ES-I3 (cell line): ENCODE results near the gene UIMC1.
A peak's percentile ranks its signal among the peaks of the same experiment; 100 is the strongest.
"Not testable (repeated sequence)": the region's sequence is repeated elsewhere in the genome, so short reads cannot be mapped to it uniquely, and the experiment has no call there.

Experiments used
- H3K36me3 ChIP-seq: 2 replicates; pipeline ENCODE4 v1.6.1; 2013; ENCODE audit warnings: mild to moderate bottlenecking, low read length, control low read depth, moderate library complexity; ENCODE audit not compliant: insufficient read depth
- H3K4me1 ChIP-seq: 2 replicates; pipeline ENCODE4 v1.6.1; 2013; ENCODE audit warnings: mild to moderate bottlenecking, control low read depth, low read length; ENCODE audit not compliant: insufficient read depth
- H3K9ac ChIP-seq: 2 replicates; pipeline ENCODE4 v1.6.1; 2013; ENCODE audit warnings: low read depth, mild to moderate bottlenecking, low read length, moderate library complexity
- H3K9me3 ChIP-seq: 2 replicates; pipeline ENCODE4 v1.6.1; 2013; ENCODE audit warnings: mild to moderate bottlenecking, low read length, moderate library complexity; ENCODE audit not compliant: control insufficient read depth, insufficient read depth

Gene UIMC1

DNA sequence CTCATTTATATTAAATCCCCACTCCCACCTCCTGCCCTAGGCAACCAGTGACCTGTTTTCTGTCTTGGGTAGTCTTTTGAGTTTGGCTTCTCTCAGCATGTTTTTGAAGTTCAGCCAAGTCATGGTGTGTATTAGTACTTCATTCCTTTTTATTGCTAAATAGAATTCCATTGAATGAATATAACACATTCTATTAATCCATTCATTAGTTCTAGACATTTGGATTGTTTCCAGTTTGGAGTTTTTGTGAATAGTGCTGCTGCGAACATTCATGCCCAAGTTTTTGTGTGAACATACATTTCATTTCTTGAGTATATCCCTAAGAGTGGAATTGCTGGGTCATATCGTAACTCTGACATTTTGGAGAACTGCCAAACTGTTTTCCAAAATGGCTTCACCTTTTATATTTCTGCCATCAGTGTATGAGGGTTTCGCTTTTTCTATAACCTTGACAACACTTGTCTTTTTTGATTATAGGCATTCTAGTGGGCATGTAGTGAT lies 18.6 kb upstream of the UIMC1 start:
- H3K9me3 ChIP-seq = no peaks in the 10 kb centered on the region
- no peak overlapping the region for H3K9ac ChIP-seq
- peaks cover 3% of the 10 kb centered on the region; the same call in 1 of the 2 replicates for H3K4me1 ChIP-seq
- peaks cover 3% of the 10 kb centered on the region; the same call in 1 of the 2 replicates for H3K36me3 ChIP-seq

DNA sequence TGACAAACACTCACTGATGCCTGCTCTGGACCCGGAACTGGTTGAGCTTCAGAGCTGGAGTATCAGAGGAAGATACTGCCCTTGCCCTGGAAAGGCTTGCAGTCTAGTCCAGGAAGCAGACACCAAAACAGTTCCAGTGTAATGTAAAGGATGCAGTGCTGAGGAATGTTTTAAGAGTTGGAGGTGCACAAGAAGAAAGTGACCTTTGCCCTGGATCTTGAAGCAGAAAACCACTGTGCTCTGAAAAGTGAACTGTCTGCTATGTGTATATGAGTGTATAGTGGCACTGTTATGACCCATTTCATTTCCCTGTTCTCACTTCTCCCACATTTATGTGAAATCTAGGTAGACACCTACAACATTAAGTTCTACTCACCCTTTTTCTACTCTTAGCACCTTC lies 18.0 kb upstream of the UIMC1 start:
- Histone ChIP-seq H3K9ac (no peak overlapping the region), H3K9me3 (no peaks in the 10 kb centered on the region), H3K36me3 (peaks cover under 1% of the 10 kb centered on the region; the same call in 1 of the 2 replicates), H3K4me1 (peaks cover 3% of the 10 kb centered on the region; the same call in 1 of the 2 replicates)

GRCh38 chr5:177023303-177023664 lies 16.7 kb upstream of the UIMC1 start:
- Histone ChIP-seq H3K9ac (peak overlapping the region; percentile 85), H3K36me3 (no peaks in the 10 kb centered on the region), H3K9me3 (no peaks in the 10 kb centered on the region), H3K4me1 (peaks cover 3% of the 10 kb centered on the region; the same call in 1 of the 2 replicates)

GRCh38 chr5:177022386-177023302 lies 16.1 kb upstream of the UIMC1 start, which contains the start of gene ZNF346:
Gene ZNF346, plus strand, starts transcription at chr5:177022696. Its CDS starts 43 bp downstream, at chr5:177022739.
- H3K9me3 ChIP-seq = no peaks in the 10 kb centered on the region
- H3K36me3 ChIP-seq = no peaks in the 10 kb centered on the region
- peak within 1 kb of the TSS; percentile 85 for H3K9ac ChIP-seq
- H3K4me1 ChIP-seq = peaks cover 3% of the 10 kb centered on the region; the same call in 1 of the 2 replicates

- peaks cover 3% of the 10 kb centered on the region; the same call in 1 of the 2 replicates for H3K4me1 ChIP-seq
Observed at GRCh38 chr5:177020033-177020432, 13.5 kb upstream of the UIMC1 start.

GRCh38 chr5:177018341-177018740 lies 11.8 kb upstream of the UIMC1 start:
- H3K9ac ChIP-seq = no peak overlapping the region
- no peaks in the 10 kb centered on the region for H3K36me3 ChIP-seq
- peaks cover under 1% of the 10 kb centered on the region; the same call in 1 of the 2 replicates for H3K4me1 ChIP-seq
- no peaks in the 10 kb centered on the region for H3K9me3 ChIP-seq

More at GRCh38 chr5:177020033-177020432, 13.5 kb upstream of the UIMC1 start:
- no peaks in the 10 kb centered on the region for H3K9me3 ChIP-seq
- H3K9ac ChIP-seq = no peak overlapping the region
- H3K36me3 ChIP-seq = no peaks in the 10 kb centered on the region

- Histone ChIP-seq H3K36me3 (no peaks in the 10 kb centered on the region), H3K9me3 (no peaks in the 10 kb centered on the region), H3K9ac (no peak overlapping the region), H3K4me1 (no peaks in the 10 kb centered on the region)
Observed at GRCh38 chr5:177015156-177015555, 8.6 kb upstream of the UIMC1 start.

GRCh38 chr5:177010153-177010552 lies 3.6 kb upstream of the UIMC1 start:
- no peaks in the 10 kb centered on the region for H3K4me1 ChIP-seq
- no peak overlapping the region for H3K9ac ChIP-seq
- no peaks in the 10 kb centered on the region for H3K9me3 ChIP-seq
- H3K36me3 ChIP-seq = no peaks in the 10 kb centered on the region

GRCh38 chr5:177008716-177009115 lies 2.1 kb upstream of the UIMC1 start:
- no peaks in the 10 kb centered on the region for H3K9me3 ChIP-seq
- no peak overlapping the region for H3K9ac ChIP-seq
- peaks cover 8% of the 10 kb centered on the region for H3K4me1 ChIP-seq

DNA sequence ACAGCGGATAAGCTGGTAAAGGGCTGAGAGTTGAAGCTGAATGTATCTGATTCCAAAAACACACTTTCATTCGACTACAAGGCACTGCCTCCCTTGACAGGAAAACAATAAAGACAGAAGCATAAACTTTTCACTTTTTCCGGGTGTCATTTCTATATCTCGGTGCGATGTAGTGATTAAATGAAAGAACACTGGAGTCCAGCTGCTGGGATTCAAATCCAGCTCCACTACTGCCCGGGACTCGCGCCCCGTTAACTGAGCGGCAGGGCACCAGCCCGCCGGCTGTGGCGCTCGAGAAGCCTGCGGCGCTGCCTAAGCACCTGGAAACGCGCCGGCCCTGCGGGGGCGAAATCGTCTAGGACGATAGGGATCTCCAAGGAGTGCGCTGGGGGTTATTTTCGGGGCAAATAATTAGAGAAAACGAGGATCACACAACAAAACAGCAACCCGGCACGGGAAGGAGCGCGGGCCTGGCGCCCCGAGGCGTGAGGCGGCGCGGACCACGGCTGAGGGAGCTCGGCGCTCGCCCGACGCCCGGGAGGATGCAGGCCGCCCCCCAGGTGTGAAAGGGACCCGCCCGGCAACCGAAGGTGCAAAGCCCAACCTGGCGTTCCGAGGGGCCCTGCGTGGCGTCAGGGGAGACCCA lies 837 bp downstream of the UIMC1 start:
- Histone ChIP-seq H3K36me3 (peaks cover 5% of the 10 kb centered on the region; the same call in 1 of the 2 replicates), H3K9me3 (no peaks in the 10 kb centered on the region), H3K9ac (peak overlapping the region; percentile 70), H3K4me1 (peaks cover 10% of the 10 kb centered on the region)

More at GRCh38 chr5:177008716-177009115, 2.1 kb upstream of the UIMC1 start:
- peaks cover 5% of the 10 kb centered on the region; the same call in 1 of the 2 replicates for H3K36me3 ChIP-seq

DNA sequence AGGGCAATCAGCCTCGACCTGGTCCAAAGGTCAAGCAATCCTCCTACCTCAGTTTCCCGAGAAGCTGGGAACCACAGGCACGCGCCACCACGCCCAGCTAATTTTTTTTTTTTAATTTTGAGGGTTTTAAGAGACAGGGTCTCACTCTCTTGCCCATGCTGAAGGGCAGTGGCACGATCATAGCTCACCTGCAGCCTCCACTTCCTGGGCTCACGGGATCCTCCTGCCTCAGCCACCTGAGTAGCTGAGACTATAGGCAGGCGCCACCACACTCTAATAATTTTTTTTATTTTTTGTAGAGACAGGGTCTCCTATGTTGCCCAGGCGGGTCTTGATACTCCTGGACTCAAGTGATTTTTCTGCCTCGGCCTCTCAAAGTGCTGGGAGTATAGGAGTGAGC lies 1.6 kb downstream of the UIMC1 start:
- Histone ChIP-seq H3K4me1 (peaks cover 10% of the 10 kb centered on the region), H3K36me3 (peaks cover 5% of the 10 kb centered on the region; the same call in 1 of the 2 replicates), H3K9ac (peak overlapping the region; percentile 70; the same call in 1 of the 2 replicates), H3K9me3 (no peaks in the 10 kb centered on the region)

GRCh38 chr5:177003649-177004048 lies 2.9 kb downstream of the UIMC1 start:
- H3K36me3 ChIP-seq = peaks cover 5% of the 10 kb centered on the region; the same call in 1 of the 2 replicates
- H3K9ac ChIP-seq = no peak overlapping the region
- no peaks in the 10 kb centered on the region for H3K9me3 ChIP-seq
- peaks cover 10% of the 10 kb centered on the region for H3K4me1 ChIP-seq

GRCh38 chr5:176999526-176999925 lies 7.1 kb downstream of the UIMC1 start:
- not testable (repeated sequence) for H3K9ac ChIP-seq, H3K4me1 ChIP-seq, H3K36me3 ChIP-seq

GRCh38 chr5:176998828-176999227 lies 7.8 kb downstream of the UIMC1 start:
- peaks cover 3% of the 10 kb centered on the region; the same call in 1 of the 2 replicates for H3K4me1 ChIP-seq
- H3K9ac ChIP-seq = no peak overlapping the region
- no peaks in the 10 kb centered on the region for H3K36me3 ChIP-seq
- peaks cover 13% of the 10 kb centered on the region; the same call in 1 of the 2 replicates for H3K9me3 ChIP-seq

More at GRCh38 chr5:176999526-176999925, 7.1 kb downstream of the UIMC1 start:
- not testable (repeated sequence) for H3K9me3 ChIP-seq
